Measurements from ENCODE around the gene ADD2. TPM values are rescaled to one million over a fixed set of nuclear protein-coding genes. Genes with fewer than 3 reads are reported as not detected.

ADD2 gene
- total RNA-seq, 1 donor from 2014 or later: 0.56 TPM

DNA sequence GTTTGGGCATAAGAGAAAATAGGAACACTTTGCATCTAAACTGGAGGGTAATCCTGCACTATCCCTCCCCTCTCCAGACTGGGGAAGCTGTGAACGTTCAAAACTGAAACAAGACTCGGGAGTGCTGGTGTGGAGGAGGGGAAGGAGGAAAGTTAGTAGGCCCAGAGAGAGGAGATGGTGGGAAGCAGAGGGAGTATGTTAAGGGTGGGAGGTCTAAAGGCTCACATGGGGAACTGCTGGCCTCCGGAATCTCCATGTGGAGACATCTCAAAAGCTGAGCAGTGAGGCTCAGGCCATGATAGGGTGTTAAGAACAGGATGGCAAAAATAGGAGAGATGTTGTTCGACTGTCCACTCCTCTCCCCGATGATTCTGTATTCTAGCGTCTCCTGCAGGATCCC, 47.9 kb downstream of the ADD2 start:
- no peak for ATAC-seq

DNA sequence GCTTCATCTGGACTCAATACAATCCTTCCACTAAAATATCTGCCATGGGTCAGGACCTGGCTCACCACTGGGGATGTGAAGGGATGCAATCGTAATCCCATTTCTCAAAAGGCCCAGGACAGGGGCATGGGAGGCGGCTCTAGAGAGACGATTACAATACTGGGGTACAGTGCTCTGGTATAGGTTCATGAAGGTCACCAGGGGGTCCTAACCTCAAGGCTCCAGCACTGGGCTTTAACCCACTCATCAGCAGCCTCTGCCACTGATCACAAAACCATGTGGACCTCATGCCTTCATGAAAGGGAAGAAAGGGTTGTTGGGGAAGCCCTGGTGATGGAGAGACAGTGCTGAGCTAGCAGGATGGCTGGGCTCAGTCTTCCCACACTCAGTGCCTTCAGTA, 48.8 kb downstream of the ADD2 start:
- no peak for ATAC-seq

DNA sequence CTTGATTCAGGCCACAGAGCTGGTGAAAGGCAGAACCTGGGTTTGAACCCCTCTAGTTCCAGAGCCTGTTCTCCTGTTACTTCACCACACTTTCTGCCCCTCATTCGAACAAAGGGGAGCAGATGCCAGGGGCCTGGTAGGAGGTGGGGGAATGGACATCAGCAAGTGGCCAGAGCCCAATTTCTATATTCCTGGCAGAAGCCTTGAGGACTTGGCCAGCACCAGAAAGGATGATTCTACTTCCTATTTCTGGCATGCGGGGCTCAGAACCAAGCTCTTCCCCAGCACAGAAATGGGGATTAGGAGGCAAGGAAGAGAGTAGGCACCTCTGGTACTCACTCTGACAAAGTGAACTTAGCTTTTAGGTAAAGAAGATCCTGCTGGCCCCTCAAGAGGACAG, 49.3 kb downstream of the ADD2 start:
- no peak for ATAC-seq

DNA sequence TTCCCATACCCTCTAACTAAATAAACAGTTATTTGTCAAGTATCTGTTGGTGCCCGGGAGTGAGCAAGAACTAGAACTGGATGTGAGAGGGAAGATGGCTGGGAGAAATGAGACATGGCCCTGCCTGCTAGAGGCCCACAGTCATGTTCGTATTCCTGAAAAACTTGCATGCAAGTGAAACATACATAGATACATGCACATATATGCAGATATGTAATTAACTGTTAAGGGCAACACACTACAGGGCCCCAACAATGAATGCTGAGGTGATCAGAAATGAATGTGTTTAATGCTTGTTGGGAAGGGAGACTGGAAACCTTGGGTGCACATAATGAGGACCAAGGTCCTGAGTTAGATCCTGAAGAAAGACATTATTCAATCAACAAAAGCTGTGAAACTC, 49.8 kb downstream of the ADD2 start:
- no peak for ATAC-seq

DNA sequence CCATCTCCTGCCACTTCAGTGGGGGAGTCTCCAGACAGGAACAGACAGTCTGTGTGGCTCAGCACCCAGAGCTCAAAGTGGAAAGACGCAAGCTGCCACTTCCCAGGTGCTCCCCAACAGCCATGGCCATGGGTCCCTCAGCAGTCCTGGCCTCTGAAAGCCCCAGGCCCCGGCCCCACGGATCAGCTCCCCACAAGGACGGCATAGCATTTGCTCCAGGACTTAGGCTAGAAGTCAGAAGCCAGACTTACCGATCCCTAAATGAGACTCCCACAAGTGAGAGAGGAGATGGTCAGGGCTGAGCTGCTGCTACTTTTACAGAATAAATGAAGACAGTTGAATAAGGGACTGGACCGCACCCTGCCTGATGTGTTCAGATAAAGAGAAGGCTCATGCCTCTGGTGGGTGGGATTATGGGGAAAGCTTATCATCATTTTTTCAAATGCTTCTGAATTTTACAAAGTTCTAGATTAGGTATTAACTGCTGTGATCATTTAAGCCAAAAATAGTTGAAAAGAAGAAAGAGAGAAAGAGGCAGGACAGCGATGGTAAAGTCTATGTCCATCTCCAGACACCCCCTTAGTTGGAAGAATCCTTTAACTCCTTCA, 50.5 kb downstream of the ADD2 start:
- no peak for ATAC-seq

DNA sequence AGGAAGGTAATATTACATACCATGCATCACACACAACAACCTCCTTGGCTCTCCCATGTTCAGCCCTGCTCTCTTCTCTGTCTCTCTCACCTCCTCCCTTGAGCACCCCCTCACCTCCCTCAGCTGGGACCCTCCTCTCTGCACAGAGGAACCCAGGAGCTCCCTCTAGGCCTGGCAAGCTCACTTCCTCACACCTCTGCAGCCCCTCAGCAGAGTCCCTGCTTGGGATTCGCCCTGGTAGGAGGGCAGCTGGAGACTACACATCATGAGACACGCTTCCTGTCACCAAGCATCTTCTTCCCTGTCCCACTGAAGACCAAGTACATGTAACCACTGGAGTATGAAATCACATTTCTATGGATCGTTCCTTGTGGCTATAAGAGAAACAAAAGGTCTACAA, 51.0 kb downstream of the ADD2 start:
- no peak for ATAC-seq

DNA sequence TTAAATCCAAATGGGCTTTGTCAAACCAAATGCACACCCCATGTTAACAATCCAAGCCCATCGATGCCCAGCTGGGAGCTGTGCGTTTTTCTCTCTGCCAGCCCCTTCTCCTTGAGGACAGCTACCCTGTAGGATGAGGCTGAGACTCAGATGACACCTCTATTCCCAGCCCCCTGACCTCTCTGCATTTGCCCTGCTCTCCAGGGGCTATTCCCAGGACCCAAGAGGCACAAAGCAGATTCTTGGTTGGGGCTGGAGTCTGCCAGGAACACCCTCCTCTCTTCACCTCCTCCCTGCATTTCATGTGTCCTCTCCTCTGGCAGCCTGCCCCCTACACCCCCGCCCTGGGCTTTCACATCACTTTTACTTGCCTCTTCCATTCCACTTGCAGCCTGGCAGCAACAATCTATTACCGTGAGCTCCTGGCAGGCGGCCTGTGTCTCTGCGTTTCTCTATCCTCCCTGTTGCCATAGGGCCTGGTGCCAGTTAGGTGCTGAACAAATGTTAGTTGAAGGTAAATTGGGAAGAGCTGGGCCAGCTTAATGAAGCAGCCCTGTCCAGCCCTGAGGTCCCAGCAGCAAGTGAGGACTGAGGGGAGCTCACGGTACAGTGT, 51.8 kb downstream of the ADD2 start:
- ATAC-seq: no peak

DNA sequence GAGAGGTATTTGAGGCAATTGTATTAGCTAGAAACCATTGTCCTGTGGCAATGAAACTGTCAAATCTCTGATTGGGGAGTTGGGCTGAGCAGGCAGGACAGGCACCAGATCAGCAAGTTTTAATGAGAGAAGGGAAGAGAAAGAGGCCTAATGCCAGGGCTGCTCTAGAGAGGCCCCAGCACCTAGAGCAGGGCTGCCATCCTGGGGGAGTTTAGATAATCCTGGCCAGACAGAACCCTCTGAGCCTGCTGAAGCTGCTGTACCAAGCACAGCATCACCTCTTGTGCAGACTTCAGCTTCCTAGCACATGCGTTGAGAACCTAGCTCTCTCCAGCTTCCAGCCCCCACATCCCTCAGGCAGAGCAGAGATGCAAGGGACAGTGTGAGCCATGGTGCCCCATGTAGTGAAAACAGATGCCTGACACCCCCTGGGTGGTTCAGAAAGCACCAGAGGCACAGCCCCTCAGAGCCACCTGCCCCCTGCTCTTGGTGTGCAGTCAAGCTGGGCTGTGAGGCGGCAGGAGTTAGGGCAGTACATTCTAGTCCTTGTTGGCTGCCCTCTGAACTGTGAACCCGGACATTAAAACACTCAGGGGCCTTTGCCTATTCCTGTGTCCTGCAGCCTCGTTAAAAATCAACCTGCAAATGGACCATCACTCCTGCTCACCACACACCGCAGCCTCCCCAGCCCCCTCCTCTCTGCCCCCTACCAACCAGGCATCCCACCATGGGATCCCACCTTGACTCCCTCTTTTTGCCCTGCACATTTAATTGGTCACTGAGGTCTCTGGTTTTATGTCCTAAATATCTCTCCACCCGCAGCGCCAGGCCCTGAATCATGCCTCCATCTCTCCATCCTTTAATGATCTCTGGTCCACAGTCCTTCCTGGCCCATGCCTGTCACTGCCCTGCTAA, 52.7 kb downstream of the ADD2 start:
- ATAC-seq: no peak

DNA sequence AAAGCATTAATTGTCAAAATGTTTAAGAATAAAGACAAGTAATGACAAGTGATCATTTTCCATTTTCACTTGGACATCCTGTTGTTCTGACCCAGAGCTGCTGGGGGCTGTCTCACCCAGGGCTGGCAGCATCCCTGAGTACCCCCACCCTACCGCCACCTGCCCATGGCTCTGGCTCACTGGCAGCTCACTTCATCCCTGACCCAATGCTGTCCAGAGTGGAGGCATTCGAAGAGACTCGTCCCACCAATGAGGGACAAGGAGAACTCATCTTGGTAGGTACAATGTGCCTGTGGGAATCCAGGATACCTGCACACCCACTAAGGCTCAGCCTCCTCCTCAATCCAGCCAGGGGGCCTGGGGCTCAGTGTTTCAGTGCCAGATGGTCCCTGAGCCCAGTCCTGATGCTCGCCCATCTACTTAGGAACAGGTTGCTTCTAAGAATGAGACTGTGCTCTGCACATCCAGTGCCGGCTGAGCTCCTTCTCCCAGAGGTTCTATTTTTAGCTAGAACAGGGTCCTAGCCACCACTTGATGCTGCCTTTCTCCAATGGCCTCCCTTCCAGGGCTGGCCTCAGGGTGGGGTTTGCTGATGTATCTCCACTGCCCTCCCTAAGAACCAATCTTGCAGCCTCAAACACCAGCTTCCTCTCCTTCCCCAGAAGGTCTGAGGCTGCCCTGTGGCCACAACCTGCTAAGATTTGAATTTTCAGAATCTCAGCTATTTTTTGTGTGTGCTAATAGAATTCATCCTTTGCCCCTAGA, 53.7 kb downstream of the ADD2 start:
- ATAC-seq: no peak

DNA sequence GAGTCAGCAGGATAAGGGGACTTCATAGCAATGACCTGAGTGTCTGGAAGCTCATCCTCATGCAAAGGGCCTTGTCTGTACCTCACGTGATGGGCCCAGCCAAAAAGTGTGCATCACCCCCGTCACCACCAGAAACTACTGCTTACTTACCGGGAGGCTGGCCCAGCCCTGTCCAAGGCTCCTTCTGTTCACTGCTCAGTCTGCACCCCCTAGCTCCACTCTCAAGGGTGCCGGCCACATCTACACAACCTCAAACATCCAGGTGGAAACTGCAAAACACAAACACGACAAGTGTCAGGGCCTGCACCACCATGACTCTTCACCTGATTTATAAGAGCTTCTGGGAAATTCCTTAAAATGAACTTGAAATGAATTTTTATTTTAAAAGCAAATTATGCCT, 55.1 kb downstream of the ADD2 start:
- ATAC-seq: no peak

DNA sequence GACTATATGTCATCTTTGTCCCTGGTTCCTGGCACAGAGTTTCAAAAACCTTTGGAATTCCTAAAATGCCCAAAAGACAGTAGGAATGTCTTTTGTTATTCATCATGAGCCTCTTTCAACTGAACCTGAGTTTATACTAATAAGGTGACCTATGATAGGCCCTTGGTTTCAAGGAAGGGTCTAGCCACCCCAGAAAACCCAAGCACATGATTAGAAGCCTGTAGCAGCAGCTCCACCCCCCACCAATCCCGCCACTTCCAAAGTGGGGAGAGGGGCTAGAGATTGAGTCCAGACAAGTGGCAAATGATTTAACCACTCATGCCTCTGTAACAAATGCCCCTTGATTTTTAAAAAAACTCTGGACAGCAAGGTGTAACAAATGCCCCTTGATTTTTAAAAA, 56.8 kb downstream of the ADD2 start:
- no peak for ATAC-seq

DNA sequence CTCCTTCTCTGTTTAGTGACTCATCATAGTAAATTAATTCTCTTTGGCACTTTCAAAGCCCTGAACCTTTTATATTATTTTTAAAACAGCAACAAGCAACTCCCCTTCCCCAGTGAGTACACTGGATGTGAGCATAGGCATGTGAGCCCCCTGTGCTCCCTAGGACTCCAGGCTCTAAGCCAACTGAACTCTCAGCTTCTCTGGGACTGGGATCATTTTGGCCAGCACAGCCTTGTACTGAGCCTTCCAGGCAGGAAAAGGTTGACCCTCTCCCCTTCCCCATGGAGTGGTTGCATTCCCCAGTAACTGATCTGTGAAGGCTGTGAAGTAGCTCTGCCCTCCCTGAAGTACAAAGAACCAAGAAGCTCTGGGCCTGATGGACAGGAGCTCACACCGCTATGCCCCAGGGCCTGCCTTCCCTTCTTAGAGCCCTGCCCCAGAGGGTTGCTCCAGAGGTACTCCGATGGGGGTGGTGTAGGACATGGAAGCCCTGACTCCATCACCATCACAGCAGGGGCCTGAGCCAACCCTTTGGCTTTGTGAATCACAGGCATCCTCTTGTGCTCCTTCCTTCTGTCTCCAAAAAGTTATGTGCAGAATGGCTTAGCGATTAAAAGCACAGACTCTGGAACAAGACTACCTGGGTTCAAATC, 57.8 kb downstream of the ADD2 start:
- ATAC-seq: no peak

DNA sequence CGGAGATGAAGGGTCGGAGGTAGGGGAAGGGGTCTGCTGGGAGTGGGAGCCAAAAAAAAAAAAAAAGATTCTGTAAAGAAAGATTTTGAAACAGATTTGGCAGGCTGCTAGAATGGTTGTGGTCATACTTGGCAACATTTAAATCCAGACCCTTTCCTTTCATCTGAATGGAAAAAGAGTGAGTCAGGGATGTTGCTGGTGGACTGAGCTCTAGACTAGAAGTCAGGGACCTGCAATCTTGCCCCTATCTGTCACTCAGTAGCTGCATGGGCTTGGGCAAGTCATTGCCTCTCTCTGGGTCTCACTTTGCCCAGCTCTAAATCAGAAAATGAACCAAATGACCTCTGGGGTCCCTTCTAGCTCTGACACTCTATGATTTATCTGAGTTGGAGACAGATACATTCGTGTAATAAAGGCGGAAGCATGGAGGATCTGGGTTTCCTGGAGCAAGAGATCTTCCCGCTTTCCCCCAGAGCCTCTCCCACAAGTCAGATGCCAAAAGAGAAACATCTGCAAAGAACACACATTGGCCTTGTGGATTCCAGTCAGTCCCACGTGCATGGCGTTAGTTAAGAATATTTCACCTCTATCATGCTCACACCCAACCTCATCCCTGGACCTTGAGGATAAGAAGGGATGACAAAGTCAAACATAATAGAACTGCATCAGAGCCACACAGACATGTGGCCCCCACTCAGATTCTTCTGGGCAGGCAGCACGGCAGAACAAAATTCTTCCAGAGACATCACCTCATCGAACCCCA, 58.5 kb downstream of the ADD2 start:
- ATAC-seq: no peak

DNA sequence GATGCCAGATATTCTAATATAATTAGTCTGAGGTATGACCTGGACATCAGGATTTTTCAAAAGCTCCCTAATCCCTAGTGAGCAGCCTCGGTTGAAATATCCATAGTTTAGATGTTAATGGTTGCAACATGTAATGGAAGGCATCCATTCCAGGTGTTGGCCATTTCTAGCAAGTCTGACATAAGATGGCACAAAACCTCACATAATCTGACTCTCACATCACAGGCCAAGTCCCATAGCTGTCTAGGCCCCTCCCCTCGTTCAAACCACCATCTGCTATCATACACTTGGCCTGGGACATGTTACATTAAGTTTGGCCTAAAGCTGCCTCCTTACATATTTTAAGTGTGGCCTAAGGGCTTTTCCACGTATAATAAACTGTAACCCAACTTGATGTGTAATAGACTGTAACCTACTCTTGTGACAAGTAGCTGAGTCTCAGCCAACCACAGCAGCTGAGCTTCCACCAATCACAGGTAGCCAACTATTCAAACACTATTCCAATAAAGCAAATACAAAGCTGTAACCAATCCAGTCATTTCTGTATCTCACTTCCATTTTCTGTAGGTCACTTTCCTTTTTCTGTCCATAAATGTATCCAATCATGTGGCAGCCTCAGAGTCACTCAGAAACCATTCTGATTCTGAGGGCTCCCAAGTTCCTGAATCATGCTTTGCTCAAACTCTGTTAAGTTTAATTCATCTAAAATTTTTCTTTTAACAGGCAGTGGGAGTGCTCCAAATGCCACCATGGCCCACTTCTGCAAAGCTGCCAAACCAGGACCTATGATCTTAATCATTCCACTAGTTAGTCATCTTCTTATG, 59.4 kb downstream of the ADD2 start:
- no peak for ATAC-seq

DNA sequence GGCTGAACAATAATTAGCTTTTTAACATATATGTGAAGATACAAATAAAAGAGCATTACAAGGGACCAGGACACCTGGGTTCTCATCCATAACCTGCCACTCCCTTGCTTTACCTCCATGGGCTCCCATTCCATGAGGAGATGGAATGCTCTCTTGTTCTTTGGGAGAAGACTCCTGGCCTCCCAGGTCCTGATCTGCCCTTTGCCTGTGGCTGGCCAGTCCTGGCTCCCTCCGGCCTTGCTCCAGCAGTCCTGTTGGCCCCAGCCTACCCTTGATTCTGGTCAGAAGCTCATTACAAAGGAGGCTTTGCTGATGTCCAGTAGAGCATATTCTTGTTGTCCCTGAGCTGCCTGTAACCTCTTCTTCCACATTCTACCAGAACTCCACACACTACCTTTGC, 60.3 kb downstream of the ADD2 start:
- ATAC-seq: no peak

DNA sequence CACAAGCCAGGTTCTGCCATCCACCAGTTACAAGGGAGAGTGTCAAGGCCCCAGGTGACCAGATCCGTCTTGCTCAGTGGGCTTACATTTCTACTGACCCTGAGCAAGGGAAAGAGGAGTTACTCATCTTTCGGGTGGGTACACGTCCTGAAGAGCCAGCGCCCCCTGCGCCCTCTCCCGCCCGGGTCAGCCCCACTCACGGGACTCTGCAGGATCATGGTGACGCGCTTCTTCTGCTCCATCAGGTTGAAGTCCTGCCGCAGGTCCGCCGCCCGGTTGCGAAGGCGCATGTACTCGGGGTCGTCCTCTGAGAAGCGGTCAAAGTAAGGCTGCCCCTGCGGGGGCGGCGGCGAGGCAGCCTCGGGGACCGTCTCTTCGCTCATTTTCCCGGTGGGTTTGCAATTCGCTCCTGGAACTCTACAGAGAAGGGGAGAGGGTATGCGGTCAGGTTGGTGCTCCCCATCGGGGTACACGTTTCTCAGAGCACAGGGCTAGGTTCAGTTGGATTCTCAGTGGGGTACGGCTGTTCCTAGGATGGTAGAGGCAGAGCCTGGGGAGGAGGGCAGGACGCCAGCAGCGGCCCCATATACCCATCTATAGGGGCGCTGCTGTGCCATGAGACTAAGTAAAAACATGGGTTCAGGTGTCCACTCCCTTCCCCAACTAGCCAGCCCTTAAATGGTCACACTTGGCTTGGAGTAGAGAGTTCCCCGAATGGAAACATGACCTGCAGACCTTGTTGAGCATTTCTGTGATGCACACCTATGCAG, 61.8 kb downstream of the ADD2 start:
- no peak for ATAC-seq

DNA sequence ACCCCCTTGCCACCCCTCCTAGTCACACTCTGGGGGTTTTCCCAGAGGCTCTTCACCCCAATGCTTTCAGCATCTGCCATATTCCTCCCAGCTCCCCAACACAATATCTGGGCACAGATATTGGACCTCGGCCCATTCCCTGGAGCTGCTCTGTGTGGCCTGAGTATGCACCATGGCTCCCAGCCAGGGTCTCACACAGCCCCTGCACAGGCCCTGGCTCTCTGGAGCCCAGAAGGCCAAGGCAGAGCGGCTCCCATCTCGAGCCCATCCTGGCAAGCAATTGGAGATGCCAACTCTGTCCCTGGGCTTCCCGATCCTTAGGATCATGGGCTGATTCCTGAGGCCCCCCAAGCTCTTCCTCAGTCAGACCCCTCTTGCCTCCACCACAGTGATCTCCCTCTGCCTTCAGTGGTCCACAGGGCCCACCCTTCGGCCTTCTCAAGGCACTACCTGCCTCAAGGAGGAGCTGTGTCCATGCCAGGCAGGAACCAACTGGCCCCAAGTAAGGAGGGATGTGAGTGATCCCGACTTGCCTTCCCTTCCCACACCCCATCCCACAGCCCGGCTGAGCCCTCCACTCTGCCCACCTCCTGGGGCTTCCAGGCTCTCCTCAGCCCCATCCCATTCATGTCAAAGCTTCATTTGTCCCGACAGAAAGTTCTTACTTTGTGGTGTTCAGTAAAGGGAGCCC, 62.7 kb downstream of the ADD2 start:
- ATAC-seq: peak; percentile 11

DNA sequence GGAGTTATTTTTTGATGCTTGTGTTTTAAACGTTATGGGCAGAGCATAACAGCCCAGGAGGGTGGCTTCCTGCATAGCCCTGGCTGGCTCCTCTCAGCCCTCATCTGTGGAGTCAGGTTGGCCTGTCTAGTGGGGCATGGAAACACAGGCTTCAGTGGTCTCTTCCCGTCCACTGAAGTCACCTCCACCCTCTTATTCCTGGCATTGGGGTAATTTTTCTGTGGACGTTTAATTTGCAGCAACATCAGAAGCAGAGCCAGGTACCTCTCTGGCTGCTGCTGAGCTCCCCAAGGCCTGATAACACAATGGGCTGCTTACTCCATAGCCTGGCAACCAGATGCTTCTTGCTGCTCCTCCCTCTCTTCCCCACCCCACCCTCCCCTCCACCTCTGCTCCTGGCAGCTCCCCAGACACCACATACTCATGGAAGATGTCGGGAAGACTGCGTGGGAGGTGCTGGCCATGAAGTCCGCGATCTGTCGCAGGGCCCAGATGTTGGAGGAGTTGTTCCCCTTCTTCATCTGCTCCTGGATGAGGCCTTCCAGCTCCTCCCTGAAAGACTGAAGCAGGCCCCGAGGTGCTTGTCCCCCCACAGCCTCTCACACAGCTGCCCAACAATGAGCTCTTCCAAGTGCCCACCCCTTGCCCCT, 64.0 kb downstream of the ADD2 start:
- ATAC-seq: no peak
